ENCODE data around the gene SLF2. TPM values are rescaled to one million over a fixed set of nuclear protein-coding genes. Genes with fewer than 3 reads are reported as not detected.
A peak's percentile ranks its signal among the peaks of the same experiment; 100 is the strongest.

The SLF2 gene
- total and polyA plus RNA-seq, 9 donors, result 19.6 to 81.9 (median 40.3) TPM

GRCh38 chr10:100864978-100865377 is 47.8 kb upstream of the SLF2 start:
- TF ChIP-seq POLR2A (IDR thresholded peaks at IDR 0.05) (no peak), CTCF (IDR thresholded peaks at IDR 0.05) (no peak), EP300 (IDR thresholded peaks at IDR 0.05) (no peak)
- Histone ChIP-seq H3K27me3 (no peaks in the 10 kb centered on the region), H3K4me1 (ENCODE audit: insufficient read depth) (no peaks in the 10 kb centered on the region), H3K36me3 (no peaks in the 10 kb centered on the region), H3K27ac (no peak overlapping the region), H3K9me3 (no peaks in the 10 kb centered on the region), H3K4me3 (no peak overlapping the region)
- intact Hi-C loops (cut with DNase I), result no loop called here
- 50 to 63% (median 52%) methylated on average over 4 of the region's 4 CpGs for WGBS, 3 donors
- peak in 1 of 5 donors; percentile 56 for DNase-seq

GRCh38 chr10:100866010-100866409 is 46.8 kb upstream of the SLF2 start:
- 66 to 71% (median 70%) methylated on average over 7 of the region's 7 CpGs for WGBS, 3 donors
- Histone ChIP-seq H3K36me3 (no peaks in the 10 kb centered on the region), H3K4me1 (ENCODE audit: insufficient read depth) (no peaks in the 10 kb centered on the region), H3K9me3 (no peaks in the 10 kb centered on the region), H3K4me3 (no peak overlapping the region), H3K27ac (no peak overlapping the region), H3K27me3 (no peaks in the 10 kb centered on the region)
- TF ChIP-seq CTCF (IDR thresholded peaks at IDR 0.05) (no peak), POLR2A (IDR thresholded peaks at IDR 0.05) (no peak)
- no peak for DNase-seq
- intact Hi-C loops (cut with DNase I), result no loop called here

GRCh38 chr10:100866575-100867098 is 46.1 kb upstream of the SLF2 start:
- DNase-seq, result no peak
- Histone ChIP-seq H3K4me3 (no peak overlapping the region), H3K27me3 (no peaks in the 10 kb centered on the region), H3K36me3 (no peaks in the 10 kb centered on the region), H3K27ac (no peak overlapping the region), H3K4me1 (ENCODE audit: insufficient read depth) (no peaks in the 10 kb centered on the region), H3K9me3 (no peaks in the 10 kb centered on the region)
- TF ChIP-seq EP300 (IDR thresholded peaks at IDR 0.05) (no peak), POLR2A (IDR thresholded peaks at IDR 0.05) (no peak), CTCF (IDR thresholded peaks at IDR 0.05) (no peak)
- intact Hi-C loops (cut with DNase I), result no loop called here
- 21 to 35% (median 31%) methylated on average over 21 of the region's 21 CpGs for WGBS, 3 donors

- TF ChIP-seq POLR2A (IDR thresholded peaks at IDR 0.05) (no peak), CTCF (IDR thresholded peaks at IDR 0.05) (no peak)
- intact Hi-C loops (cut with DNase I), result no loop called here
- no peaks in the 10 kb centered on the region for H3K27me3 ChIP-seq
- no peaks in the 10 kb centered on the region for H3K9me3 ChIP-seq
- no peak overlapping the region for H3K27ac ChIP-seq
- no peaks in the 10 kb centered on the region for H3K4me1 ChIP-seq (ENCODE audit: insufficient read depth)
- H3K4me3 ChIP-seq, result no peak overlapping the region
- WGBS, 3 donors, result 86 to 88% (median 86%) methylated on average over 8 of the region's 8 CpGs
- no peak for DNase-seq
- no peaks in the 10 kb centered on the region for H3K36me3 ChIP-seq
Observed at GRCh38 chr10:100867261-100867963, 45.4 kb upstream of the SLF2 start.
